Skin of body (tissue), 2 donors: ENCODE measurements around the gene DCAF8. TPM values are rescaled to one million over a fixed set of nuclear protein-coding genes. Genes with fewer than 3 reads are reported as not detected.
A peak's percentile ranks its signal among the peaks of the same experiment; 100 is the strongest.

Experiments used
- DNase-seq: peaks from one replicate; lab custom pipeline; 2025; lab: John Stamatoyannopoulos, UW
- total RNA-seq: library from RNA; depleted of rRNA; stranded (reverse); fragments of >200 nt; gene quantifications from one replicate; pipeline ENCODE4 v1.2.3, GENCODE V29; 2014

The DCAF8 gene
- total RNA-seq, 1 donor from 2014 or later: 94.4 TPM

DNA sequence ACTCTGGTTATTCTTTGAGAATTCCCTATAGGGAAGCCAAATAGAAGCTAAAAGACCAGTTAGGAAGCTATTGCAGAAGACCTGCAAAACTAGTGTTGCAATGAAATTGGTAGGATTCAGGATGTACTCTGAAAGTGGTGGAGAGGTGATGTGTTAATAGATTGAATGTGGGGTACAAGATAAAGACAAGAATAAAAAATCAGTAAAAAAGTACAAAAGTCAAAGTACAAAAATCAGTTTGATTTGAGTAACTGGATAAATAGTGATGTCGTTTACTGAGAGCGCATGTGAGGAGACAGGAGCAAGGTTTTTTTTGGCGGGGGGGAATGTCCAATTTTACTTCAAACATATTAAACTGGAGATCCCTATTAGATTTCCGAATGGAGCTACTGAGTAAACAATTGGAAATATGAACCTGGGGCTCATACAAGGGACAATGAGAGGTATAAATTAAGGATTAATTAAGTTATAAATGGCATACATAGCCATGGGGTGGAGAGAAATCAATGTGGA is 2.5 kb upstream of the DCAF8 start:
- no peak for DNase-seq

DNA sequence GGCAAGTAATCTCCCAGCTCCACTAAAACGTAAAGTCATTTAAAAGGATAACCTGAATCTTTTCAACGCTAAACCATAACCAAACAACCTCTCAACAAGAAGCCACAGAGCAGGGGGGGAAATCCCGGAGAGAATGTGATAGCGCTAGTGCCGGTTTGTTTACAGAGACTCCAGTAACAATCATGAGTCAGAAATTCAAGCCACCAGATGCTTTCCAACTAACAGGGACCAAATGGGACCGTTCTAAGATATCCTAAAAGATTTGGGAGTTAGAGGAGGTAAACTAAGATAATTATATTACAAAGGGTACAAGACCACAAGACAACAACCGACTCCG is 825 bp downstream of the DCAF8 start:
- peak; percentile 52 for DNase-seq

GRCh38 chr1:160260406-160261382 is 1.7 kb downstream of the DCAF8 start:
- peak; percentile 24 for DNase-seq

- no peak for DNase-seq
These were observed 4.1 kb downstream of the DCAF8 start for GRCh38 chr1:160258177-160258798.

- no peak for DNase-seq
These were observed 4.8 kb downstream of the DCAF8 start for GRCh38 chr1:160257411-160258015.

- DNase-seq: no peak
These were observed 5.8 kb downstream of the DCAF8 start for GRCh38 chr1:160256396-160257046.

GRCh38 chr1:160255781-160256300 is 6.5 kb downstream of the DCAF8 start:
- DNase-seq: no peak

- DNase-seq: peak; percentile 44
These were observed 10.4 kb downstream of the DCAF8 start for GRCh38 chr1:160251687-160252526.

DNA sequence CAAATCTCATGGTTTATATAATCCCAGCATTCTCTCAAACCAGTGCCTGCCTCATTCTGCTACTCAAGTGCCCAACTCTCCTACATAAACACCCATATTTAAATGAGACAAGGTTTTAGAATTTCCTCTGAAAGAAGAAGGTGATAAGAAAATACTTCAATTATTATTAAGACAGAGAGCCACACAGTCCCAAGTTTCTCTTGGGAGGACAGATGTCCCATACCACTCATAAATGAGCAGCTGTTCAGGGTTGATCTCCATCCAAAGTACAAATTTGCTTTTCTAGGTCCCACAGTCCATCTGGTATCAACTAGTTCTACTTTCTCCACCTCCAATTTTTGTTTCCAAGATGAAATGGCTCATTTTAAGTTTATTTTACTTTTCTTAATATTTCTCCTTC is 11.3 kb downstream of the DCAF8 start:
- DNase-seq: no peak

DNA sequence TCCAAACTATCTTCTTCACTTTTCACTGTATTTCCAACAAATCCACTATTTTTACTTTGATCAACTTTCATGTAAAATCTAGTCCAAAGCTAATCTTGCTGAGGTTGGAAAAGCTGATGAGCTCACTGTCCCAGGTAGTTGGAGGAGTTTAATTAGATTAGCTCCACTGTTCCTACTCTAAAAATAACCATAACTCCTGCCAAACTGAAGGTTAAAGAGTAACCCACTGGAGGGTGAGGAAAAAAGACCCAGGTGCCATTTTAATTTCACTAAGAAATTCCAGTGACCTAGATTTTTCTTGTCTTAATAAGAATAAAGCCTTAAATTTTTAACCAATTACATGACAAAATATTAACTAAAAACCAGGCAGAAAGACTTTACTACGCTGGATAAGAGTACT is 15.3 kb downstream of the DCAF8 start:
- DNase-seq: no peak

DNA sequence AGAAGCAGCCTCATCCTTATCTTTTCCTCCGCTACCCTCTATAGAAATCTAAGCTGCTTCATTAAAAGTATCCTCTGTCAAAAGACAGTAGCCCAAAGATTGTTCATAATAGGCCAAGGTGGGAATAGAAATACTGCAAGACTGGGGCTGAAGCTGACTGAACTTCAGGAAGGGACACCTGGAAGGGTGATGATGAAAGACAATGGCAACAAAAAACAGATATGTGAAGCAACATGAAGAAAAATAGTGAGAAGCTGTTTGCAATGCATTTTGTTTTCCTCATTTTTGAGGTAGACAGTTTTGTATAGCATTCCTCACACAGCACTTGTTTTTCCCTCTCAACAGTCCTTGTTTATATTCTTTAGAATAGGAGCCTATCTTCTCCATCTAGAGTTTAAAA is 16.9 kb downstream of the DCAF8 start:
- DNase-seq: no peak

GRCh38 chr1:160244209-160244608 is 18.1 kb downstream of the DCAF8 start:
- DNase-seq: no peak

- no peak for DNase-seq
These were observed 18.6 kb downstream of the DCAF8 start for GRCh38 chr1:160243767-160244166.

- no peak for DNase-seq
These were observed 22.6 kb downstream of the DCAF8 start for GRCh38 chr1:160239582-160240299.

DNA sequence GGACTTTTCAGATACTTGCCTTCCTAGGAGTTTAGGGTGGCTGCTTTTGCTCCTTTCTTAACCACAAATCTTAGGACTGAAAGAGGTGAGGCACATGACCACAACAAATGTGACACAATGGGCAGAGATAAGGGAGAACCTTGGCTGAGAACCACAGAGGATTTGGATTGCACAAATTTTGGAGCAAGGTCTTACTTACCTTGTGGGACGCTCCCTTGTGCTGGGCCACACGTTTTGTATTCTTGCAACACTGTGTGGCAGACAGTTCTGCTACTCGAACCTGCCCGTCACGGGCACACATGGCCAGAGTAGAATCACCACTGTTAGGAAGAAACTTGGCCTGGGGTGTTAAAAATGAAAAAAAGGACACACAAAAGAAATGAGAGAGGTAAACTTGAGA is 23.9 kb downstream of the DCAF8 start:
- DNase-seq: no peak

DNA sequence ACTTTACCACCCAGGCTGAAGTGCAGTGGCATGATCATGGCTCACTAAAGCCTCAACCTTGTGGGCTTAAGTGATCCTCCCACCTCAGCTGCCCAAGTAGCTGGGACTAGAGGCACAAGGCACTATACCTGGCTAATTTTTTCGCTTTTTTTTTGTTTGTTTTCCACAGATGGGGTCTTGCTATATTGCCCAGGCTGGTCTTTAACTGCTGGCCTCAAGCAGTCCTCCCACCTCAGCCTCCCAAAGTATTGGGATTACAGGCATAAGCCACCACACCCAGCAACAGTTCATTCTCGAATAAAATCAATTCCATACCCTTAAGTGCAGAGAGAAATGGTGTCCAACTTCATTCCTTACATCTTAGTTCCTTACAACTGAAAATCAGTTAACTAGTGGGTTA is 24.8 kb downstream of the DCAF8 start:
- no peak for DNase-seq

- no peak for DNase-seq
These were observed 25.5 kb downstream of the DCAF8 start for GRCh38 chr1:160236806-160237205.

DNA sequence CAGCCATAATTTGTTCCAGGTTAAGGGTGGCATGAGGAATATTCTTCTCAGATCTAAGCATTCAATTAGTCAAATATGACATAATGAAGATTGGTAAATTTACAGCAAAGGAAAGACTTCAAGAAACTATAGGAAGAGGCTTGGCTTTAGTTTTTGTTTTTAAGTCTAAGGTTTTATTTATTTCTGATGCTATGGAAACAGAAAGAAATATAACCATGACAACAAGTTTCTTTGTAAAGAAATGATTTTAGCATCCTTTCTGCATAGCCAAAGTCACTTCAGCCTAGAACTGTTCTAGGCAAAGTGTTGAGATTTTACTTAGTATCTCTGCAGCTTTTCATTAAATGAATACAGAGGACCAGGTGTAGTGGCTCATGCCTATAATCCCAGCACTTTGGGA is 29.4 kb downstream of the DCAF8 start:
- DNase-seq: no peak

- no peak for DNase-seq
These were observed 33.9 kb downstream of the DCAF8 start for GRCh38 chr1:160228431-160228830.

DNA sequence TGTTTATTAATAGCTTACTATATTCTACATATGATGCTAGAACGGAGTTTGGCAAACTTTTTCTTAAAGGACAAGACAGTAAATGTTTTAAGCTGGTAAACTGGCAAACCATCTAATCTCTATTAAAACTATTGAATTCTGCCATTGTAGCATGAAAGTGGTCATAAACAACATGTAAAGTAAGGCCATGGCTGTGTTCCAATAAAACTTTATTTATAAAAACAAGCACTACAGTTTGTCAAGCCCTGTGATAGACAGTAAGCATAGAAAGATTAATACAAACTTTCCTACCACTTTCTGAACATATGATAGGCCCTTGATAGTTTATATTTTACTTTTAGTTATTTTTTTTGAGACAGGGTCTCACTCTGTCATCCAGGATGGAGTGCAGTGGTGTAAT is 34.8 kb downstream of the DCAF8 start:
- no peak for DNase-seq
